Bone marrow (tissue), 2 donors: Measurements from ENCODE around the gene ASB18.

Experiments
- DNase-seq, 2 donors: peaks; one replicate each; lab custom pipeline; 2025; lab: John Stamatoyannopoulos, UW

The ASB18 gene

DNA sequence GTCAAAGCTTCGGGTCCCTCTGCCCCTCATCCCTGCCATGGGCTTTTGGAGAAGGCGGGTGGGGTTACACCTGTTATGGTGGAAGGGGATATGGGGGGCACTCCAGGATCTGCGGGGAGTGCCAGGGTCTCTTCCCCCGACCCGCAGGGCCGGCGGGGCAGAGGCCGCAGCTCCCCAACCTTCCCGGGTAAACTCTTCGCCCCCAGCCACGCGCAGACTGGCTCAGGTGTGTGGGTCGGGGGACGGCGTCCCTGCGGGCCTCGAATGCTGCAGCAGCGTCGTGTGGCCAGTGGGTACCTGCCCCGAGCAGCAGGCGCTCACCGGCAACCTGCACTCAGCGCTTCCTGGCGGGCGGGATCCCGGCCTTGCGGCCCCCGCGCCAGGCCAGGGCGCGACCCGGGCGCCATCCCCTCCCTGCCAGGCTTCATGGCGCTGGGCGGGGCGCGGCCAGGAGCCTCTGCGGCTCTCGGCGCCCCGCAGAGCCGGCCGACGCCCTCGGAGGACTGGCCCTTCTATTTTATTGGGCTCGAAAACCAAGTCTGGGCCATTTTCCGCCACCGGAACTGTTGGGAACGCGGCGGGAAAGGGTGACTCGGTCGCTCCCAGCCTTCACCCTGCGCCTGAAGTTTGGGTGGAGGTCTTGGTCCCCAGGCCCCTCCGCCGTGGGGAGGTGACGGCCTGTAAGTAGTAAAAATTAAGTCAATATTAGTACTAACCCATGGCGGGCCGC, 100.6 kb downstream of the ASB18 start:
- no peak for DNase-seq

DNA sequence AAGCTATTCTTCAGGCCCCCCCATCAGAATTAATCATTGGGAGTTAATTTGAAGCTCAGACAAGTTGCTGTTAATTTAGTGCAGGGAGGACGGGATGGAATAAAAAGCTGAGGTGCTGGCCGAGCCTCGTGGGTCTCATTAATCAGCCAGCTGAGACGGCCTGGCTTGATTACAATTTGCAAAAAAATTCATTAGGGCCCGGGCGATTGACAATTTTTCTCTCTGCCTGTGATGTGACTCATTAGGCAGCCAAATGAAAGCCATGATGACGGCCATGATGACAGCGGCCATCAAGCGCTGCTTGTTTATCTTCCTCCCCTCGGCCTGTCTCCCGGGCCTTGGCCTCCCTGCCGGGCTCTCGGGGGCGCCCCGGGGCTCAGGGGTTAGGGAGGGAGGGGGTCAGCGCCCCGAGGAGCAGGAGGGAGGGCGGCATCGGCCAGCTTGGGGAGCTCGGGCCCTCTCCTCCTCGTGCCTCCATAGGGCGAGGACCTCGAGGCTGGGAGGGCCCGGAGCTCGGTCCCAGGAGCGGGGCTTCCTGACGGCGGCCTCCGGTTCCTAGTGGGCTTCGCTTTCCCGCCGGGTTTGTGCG, 101.2 kb downstream of the ASB18 start:
- DNase-seq, result no peak

DNA sequence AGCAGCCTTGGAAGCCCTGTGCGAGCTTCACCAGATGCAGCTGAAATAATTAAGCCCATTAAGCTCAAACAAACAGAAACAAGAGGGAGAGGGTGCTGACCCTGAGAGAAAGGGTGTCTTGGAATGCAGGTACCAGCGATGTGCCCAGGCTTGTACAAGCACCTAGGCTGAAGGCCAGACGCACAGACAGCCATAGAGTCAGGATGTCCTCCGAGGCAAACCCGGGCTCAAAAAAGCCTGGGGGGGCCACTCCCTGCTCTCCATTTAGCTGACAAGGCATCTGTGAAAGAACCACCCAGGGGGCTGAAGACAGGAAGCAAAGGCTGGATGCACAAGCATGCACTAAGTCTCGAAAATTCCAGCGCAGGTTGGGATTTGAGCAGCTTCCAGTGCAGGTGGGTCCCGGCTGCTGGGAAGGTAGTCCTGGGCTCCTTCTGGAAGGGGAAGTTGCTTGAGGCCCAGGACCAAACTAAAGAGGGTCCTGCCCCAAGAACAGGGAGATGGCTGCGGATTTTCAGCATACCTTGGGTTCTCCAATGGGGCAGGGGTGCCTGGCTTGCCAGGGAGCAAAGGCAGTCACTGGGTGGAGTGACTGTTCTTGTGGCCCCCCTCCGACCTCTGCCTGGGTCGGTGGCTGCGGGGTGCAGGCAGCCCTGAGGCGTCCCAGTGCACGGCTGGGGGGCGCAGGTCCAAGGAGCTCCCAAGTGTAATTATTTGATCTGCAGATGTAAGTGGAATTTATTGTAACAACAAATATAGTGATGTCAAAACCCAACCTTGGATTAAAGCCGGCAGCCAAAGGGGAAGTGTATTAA, 102.0 kb downstream of the ASB18 start:
- DNase-seq, result no peak

DNA sequence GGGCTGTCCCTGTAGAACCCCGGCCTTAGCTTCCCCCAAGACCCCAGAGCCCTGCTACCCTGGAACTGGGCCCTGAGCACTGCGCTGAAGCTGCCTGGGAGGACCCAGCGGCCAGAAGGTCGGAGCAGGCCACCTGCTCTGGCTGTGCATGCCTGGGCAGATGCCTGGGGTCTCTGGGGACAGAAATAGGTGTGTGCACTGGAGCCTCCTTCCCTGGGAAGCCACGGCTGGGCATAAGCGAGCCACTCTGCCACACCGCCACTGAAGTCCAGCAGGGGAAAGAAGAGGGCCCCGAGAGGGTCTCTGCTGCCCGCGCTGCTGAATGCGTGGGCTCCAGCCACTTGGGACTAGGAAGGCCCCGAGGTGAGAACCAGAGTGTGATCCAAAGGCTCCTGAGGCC, 102.7 kb downstream of the ASB18 start:
- no peak for DNase-seq

DNA sequence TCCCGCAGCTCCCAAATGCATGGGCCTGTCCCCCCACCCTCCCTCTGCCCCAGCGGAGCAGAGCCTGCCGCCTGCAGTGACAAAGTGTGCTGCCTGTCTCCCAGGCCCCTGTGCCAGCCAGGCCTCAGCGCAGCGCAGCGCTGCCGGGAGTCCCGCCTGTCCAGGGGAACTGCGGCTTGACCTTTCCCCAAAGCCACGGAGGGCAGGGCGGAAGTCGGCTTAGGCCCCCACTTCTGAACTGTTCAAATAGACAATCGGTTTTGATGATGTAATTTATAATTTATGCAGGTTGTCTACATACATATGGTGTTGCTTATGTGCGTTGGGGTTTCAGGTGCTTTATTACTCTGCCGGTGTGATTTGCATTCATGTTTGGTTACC, 103.1 kb downstream of the ASB18 start:
- DNase-seq, result no peak

DNA sequence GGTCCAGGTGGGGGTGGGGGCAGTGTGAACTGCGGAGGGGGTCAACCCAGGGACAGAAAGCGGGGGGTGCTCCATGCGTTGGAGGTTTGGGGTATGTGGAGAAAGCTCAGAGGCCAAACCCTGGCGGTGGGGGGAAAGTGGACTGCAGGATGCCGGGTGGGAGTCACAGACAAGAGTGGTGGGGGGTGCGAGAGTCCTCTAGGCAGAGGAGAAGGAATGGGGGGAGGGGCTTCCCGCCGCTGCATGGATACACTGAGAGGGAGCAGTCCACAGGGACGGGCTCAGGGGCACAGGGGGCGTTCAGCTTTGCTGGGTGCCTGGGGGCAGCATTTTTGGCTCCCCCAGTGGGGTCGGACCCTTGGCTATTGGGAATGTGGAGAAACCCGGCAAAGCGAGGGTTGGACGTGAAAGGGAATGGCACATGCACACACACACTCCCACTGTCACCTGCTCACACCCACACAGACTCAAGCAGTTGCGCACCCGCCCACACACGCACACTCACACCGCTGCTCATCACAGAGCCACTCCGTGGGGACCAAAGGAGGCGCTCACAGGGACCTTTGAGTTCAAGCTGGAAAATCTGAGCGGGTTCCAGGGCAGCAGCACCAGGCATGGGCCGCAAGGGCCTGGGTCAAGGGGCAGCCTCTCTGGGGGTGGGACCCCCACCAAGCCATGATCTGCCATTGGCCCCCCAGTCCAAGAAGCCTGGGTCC, 103.7 kb downstream of the ASB18 start:
- no peak for DNase-seq

DNA sequence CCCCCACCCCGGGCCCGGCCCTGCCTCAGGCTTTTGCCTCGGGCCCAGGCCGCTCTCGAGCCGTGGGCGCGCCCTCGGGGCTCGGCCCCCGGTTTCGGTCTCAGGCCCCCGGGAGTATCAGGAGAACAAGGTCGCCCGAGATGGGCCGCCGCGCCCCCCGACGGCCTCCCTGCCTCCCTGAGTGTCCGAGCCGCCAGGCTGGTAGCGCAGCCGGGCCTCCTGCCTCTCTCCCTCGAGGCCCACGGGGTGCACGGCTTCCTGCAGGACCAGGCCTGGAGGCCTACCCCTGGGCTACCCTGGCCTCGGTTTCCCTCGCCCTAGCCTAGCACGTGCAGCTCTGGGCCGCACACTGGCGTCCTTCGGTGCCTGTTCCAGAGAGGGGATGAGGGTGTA, 104.4 kb downstream of the ASB18 start:
- DNase-seq, result no peak

DNA sequence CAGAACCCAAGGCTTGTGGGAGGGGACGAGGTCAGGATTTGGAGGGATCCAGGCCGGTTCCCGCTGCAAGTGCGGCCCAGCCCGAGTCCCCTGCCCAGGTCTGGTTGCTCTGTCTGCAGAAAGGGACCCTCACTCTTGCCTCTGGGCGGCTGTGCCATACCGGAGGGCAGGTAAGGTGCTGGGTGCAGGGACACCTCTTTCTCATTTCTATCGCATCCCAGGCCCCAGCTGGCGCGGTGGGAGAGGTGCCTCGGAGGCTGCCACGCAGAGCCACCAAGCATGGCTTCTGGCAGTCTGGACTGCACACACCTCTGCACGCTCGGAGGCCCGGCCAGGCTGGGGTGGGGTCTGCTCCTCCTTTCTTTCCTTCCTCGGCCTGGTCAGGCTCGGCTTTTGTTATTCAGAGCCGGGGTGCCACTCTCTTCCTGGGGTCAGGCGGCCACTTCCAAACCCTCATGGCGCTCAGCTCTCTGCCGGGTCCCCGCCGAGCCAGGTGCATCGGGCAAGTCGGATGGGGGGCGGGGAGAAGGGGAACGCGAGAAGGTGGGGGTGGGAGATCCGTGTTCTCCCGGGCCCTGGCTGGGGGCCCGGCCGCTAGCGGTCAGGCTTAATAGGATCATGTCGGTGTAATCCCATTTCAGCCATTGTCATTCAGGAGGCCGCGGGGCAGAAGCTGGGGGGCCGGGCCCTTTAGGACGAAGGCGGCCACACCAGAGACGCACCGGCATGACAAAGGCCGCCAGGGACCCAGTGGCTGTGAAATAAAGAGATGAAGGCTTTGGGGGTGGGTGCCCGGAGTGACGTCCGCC, 105.0 kb downstream of the ASB18 start:
- no peak for DNase-seq

DNA sequence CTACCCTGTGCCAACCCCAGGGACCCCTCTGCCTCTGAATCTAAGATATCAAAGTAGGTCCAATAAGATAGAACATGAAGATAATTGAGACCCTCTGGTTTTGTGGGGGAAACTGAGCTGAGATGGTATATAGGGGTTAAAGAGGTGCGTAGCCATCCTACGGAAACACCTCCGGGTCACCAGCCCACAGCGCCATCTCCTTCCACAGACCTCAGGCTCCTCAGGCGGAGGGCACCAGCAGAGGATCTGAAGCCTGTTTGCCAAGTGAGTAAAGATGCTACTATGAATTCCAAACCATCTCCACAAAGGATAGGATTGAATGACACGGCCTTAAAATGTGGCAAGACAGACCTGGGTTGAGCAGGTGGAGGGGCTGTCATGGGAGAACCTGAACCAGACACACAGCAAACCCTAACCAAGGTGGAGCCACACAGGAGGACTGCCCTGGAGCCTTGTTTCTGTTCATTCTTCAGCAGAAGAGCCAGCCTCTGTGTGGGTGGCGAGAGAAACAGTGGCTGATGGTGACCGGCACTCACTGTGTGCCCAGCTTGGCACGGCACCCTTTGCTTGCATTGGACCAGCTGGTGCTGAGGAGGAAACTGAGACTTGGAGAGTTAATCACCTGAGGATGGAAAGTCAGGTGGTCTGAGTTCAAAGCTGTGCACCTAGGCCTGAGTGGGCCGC, 106.2 kb downstream of the ASB18 start:
- no peak for DNase-seq

DNA sequence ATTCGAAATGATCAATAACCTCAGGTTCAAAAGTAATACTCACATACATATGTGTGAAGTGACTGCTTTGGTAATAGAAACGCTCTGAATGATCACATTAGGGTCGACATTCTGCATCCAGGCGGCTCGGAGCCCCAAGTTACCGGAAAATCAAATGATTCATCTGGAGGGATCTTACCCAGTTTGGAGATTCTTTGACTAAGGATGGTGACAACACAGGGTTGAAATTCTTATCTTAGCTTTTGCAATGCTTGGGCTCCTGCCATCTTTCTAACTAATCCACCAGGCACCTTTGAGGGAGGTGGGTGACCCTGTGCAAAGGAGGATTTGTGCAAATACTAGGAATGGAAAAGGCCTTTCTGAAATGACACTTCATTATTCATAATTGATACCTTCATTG, 106.8 kb downstream of the ASB18 start:
- DNase-seq, result no peak

DNA sequence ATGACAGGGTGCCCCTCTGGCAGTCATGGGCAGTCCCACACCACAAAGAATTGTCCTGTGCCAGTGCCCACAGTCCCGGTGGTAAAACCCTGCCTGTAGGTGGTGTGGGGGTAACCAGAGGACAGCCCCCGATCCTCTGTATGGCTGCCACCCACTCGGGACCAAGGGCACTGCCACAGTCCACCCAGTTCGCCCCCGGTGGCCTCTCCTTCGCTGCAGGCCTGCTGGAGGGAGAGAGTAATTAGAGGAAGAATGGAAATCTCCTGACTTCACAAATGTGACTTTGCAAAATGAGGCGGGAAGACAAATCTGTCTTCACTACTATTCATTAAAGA, 107.4 kb downstream of the ASB18 start:
- no peak for DNase-seq

DNA sequence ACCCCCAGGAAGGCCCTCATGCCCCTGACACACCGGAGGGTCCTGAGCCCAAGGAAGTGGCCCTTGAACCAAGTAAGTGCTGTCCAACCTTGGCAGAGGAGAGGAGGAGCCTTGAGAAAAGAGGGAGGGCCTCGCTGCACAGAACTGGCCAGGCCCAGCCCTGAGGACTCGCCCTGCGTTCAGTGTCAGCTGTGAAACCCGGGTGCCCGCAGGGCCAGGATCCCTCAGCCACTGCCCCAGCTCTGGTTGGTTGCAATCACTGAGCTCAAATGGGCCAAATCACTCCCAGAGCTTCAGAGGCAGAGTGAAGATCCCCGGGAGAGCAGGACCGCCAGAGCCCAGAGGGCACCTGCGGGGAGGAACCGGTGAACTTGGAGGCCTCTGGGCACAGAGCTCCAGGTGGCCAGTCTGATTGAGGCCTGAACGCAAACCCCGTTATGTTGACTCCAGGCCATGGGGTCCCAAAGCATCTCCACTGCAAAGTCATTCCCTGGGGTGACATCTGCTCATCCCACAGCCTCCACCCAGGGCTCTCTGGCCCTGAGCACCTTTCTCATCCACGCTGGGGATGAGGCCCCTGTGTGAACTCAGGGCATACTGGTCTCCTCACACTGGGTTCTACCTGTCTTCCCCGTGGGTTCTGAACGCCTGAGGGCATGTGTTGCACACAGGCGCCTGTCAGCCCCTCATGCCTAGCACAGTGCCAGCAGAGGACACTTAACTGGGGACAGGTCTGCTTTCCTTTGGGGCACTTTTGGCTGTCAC, 107.9 kb downstream of the ASB18 start:
- no peak for DNase-seq

DNA sequence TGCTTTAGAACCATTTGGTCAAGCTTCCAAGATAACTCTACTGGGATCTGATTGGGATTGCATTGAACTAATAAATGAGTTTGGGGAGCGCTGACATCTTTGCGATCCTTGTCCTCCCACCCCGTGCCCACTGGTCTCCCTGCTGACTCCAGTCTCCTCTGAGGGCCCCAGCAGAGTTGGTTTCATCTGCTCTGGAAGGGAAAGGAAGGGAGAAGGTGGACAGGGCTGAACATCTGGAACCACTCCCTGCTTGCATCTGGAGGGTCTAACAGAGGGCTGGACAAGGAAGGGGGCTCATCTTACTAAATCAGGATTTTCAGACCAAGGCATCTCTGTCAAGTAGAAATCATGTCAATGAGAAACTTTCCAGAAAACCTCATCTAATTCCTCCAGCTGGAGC, 108.8 kb downstream of the ASB18 start:
- no peak for DNase-seq

DNA sequence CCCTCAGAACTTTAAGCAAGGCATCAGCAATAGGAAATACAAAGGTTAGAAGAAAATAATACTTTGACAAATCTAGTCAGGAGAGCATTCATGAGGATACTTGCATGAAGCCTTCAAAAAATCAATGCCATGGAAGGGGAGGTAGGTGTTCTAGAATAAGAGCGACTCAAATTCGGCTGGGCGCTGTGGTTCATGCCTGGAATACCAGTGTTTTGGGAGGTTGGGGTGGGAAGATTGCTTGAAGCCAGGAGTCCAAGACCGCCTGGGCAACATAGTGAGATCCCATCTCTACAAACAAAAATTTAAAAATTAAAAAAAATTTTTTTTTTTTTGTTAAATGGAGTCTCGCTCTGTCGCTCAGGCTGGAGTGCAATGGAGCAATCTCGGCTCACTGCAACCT, 117.8 kb downstream of the ASB18 start:
- DNase-seq, result no peak

DNA sequence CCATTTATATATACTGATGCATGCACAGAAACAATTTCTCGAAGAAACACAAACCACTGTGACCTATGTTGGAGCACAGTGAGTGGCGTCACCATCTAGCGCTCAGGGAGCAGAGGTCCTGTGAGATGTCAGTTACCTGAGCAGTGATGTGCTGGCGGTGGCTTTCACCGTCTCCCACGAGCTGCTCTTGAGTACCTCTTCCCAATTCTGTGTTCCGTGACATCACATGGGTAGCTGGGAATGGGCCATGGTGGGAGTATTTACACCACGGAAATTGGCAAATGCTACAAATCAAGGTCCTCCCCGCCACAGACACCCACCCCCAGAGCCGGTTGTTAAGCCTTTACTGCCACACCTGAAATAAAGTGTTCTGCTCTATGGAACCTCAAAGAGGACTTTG, 120.4 kb downstream of the ASB18 start:
- no peak for DNase-seq
